ENCODE data around the gene ACTR2. TPM values are rescaled to one million over a fixed set of nuclear protein-coding genes. Genes with fewer than 3 reads are reported as not detected.

The ACTR2 gene
- total and polyA plus RNA-seq, 9 of the 15 experiments (the other 6 are each of a cell fraction or from before 2014, with no cell fraction given): 47.3 to 239 (median 108) TPM

DNA sequence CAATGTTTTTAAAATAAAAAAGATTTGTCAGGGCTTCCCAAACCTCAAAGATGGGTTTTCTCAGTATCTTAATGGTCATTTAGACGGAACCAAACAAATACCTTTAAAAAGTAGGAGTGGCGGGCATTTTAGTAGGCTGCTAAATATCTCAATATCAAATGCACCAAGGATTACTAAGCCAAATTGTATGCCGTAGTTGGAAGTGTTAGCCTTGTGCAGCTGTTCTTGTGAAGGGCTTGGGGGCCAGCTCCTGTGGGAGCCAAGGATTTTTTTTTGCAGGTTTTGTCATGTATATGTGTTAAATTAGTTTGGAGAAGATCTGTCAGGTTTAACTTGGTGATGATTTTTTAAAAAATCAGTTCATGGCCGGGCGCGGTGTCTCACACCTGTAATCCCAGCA lies 52.1 kb downstream of the ACTR2 start (continued):
- TF ChIP-seq, protein P1, sequence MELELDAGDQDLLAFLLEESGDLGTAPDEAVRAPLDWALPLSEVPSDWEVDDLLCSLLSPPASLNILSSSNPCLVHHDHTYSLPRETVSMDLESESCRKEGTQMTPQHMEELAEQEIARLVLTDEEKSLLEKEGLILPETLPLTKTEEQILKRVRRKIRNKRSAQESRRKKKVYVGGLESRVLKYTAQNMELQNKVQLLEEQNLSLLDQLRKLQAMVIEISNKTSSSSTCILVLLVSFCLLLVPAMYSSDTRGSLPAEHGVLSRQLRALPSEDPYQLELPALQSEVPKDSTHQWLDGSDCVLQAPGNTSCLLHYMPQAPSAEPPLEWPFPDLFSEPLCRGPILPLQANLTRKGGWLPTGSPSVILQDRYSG (tag; conservative IDR thresholded peaks at IDR 0.05; ENCODE audit: low read depth): no peak
- TF ChIP-seq, protein P2, sequence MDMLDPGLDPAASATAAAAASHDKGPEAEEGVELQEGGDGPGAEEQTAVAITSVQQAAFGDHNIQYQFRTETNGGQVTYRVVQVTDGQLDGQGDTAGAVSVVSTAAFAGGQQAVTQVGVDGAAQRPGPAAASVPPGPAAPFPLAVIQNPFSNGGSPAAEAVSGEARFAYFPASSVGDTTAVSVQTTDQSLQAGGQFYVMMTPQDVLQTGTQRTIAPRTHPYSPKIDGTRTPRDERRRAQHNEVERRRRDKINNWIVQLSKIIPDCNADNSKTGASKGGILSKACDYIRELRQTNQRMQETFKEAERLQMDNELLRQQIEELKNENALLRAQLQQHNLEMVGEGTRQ (CRISPR knock-in tag; IDR thresholded peaks at IDR 0.05): no peak

DNA sequence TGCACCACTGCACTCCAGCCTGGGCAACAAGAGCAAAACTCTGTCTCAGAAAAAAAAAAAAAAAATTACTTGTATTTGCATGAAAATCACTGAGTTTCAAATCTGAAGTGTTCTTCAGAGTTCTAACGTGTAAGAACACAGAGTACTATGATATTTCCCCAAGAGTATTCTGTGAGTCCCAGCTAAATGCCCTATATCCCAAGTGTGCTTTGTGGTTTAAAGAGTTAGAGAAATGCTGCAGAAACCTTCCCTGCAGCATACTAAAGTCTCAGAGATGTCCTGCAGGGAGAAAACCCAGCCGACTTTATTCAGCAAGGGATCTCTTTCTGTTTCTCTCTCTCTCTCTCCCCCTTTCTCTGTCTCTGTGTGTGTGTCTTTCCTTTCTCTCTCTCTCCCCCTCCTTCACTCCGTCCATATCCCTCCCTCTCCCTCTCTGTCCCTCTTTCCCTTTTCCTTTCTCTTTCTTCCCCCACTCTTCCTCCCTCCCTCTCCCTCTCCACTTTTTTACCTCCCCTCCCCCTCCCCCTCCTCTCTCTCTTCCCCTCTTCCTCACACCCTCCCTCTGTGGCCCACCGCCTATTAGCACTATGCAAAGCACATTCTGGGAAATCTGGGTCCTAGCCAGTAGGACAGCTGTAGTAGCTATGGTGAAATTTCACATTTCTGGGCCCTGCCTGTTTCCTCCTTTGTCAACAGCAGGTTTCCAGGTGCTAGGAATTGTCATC lies 54.2 kb downstream of the ACTR2 start:
- no peak for FAIRE-seq
- Histone ChIP-seq H3K9me1 (ENCODE audit: control insufficient read depth, insufficient read depth, low read length) (no peaks in the 10 kb centered on the region), H3K36me3 (ENCODE audit: control insufficient read depth, insufficient read depth, low read length) (no peaks in the 10 kb centered on the region), H3K4me1 (replicated peaks in 1 of 2; ENCODE audit: control insufficient read depth in 2 of 2, insufficient read depth in 2 of 2, low read length in 2 of 2) (peaks cover 4 to 17% of the 10 kb centered on the region in 2 experiments; a peak in 4 of 5 replicates), H3K9ac (ENCODE audit: insufficient read depth in 1 of 2, low read depth in 2 of 2, low read length in 2 of 2) (no peak overlapping the region), H3K79me2 (ENCODE audit: control insufficient read depth, insufficient read depth, low read length) (no peaks in the 10 kb centered on the region), H3K27ac (ENCODE audit: extremely low read depth, low read depth, low read length) (no peak overlapping the region), H3K4me3 (no peak overlapping the region), H2AFZ (ENCODE audit: low read depth, low read length) (no peak overlapping the region), H4K20me1 (replicated peaks; ENCODE audit: control insufficient read depth, insufficient read depth, low read length) (no peaks in the 10 kb centered on the region), H3K4me2 (ENCODE audit: insufficient read depth, low read length) (no peak overlapping the region), H3K27me3 (ENCODE audit: control insufficient read depth in 2 of 2, insufficient read depth in 2 of 2, low read length in 2 of 2) (no peaks in the 10 kb centered on the region), H3K9me3 (replicated peaks; ENCODE audit: control insufficient read depth, insufficient read depth, low read depth, low read length) (no peaks in the 10 kb centered on the region)
- no peak for ATAC-seq
- ChIA-PET CTCF (ENCODE audit: low intra/inter-chr PET ratio) (no interaction called here), POLR2A (interaction anchor here (1.4 kb wide), 1 partner anchor 12 kb away, joined by 5 read pairs; no protein-coding TSS in a partner anchor)
- intact Hi-C loops (cut with micrococcal nuclease) (no loop called here), in situ Hi-C loops (cut with MboI) (no loop called here)
- no TSS peak for BruUV-seq (replicated peaks)
- 17% methylated on average over 4 of the region's 4 CpGs for WGBS (ENCODE audit: insufficient coverage, low coverage, missing lambda C conversion rate)
- peak in 1 of 2 experiments; percentile 88; a peak in 2 of 4 replicates for TF ChIP-seq KDM1A (IDR thresholded peaks at IDR 0.05)
- TF ChIP-seq, protein P3, sequence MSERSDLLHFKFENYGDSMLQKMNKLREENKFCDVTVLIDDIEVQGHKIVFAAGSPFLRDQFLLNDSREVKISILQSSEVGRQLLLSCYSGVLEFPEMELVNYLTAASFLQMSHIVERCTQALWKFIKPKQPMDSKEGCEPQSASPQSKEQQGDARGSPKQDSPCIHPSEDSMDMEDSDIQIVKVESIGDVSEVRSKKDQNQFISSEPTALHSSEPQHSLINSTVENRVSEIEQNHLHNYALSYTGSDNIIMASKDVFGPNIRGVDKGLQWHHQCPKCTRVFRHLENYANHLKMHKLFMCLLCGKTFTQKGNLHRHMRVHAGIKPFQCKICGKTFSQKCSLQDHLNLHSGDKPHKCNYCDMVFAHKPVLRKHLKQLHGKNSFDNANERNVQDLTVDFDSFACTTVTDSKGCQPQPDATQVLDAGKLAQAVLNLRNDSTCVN (CRISPR knock-in tag; IDR thresholded peaks at IDR 0.05): 0 out of 2 replicates have a peak, but pooled peaks have one; percentile 38
- no peak for TF ChIP-seq PYGO2 (tag; IDR thresholded peaks at IDR 0.05)
- TF ChIP-seq, protein P4, sequence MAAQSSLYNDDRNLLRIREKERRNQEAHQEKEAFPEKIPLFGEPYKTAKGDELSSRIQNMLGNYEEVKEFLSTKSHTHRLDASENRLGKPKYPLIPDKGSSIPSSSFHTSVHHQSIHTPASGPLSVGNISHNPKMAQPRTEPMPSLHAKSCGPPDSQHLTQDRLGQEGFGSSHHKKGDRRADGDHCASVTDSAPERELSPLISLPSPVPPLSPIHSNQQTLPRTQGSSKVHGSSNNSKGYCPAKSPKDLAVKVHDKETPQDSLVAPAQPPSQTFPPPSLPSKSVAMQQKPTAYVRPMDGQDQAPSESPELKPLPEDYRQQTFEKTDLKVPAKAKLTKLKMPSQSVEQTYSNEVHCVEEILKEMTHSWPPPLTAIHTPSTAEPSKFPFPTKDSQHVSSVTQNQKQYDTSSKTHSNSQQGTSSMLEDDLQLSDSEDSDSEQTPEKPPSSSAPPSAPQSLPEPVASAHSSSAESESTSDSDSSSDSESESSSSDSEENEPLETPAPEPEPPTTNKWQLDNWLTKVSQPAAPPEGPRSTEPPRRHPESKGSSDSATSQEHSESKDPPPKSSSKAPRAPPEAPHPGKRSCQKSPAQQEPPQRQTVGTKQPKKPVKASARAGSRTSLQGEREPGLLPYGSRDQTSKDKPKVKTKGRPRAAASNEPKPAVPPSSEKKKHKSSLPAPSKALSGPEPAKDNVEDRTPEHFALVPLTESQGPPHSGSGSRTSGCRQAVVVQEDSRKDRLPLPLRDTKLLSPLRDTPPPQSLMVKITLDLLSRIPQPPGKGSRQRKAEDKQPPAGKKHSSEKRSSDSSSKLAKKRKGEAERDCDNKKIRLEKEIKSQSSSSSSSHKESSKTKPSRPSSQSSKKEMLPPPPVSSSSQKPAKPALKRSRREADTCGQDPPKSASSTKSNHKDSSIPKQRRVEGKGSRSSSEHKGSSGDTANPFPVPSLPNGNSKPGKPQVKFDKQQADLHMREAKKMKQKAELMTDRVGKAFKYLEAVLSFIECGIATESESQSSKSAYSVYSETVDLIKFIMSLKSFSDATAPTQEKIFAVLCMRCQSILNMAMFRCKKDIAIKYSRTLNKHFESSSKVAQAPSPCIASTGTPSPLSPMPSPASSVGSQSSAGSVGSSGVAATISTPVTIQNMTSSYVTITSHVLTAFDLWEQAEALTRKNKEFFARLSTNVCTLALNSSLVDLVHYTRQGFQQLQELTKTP (IDR thresholded peaks at IDR 0.05; ENCODE audit: low read depth in 1 of 2, partially characterized antibody in 2 of 2): peak in 1 of 2 experiments; percentile 64
- TF ChIP-seq, protein P5, sequence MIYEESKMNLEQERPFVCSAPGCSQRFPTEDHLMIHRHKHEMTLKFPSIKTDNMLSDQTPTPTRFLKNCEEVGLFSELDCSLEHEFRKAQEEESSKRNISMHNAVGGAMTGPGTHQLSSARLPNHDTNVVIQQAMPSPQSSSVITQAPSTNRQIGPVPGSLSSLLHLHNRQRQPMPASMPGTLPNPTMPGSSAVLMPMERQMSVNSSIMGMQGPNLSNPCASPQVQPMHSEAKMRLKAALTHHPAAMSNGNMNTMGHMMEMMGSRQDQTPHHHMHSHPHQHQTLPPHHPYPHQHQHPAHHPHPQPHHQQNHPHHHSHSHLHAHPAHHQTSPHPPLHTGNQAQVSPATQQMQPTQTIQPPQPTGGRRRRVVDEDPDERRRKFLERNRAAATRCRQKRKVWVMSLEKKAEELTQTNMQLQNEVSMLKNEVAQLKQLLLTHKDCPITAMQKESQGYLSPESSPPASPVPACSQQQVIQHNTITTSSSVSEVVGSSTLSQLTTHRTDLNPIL (CRISPR knock-in tag; IDR thresholded peaks at IDR 0.05): no peak
- no peak for TF ChIP-seq ZFP30 (CRISPR knock-in tag; IDR thresholded peaks at IDR 0.05; ENCODE audit: borderline replicate concordance)
- DNase-seq (ENCODE audit: extremely low read depth in 1 of 4, low spot score in 3 of 4): no peak

Data from K562 (cell line).